ENCODE measurements around the gene UBE2L3. TPM values are rescaled to one million over a fixed set of nuclear protein-coding genes. Genes with fewer than 3 reads are reported as not detected.
"Not testable (repeated sequence)": the region's sequence is repeated elsewhere in the genome, so short reads cannot be mapped to it uniquely, and the experiment has no call there.

UBE2L3 gene
- total RNA-seq, 1 experiment from 2014 or later = 56.1 TPM

GRCh38 chr22:21639359-21639758 lies 71.8 kb downstream of the UBE2L3 start:
- no peak overlapping the region for H2AFZ ChIP-seq (ENCODE audit: low read length)
- H3K9me3 ChIP-seq (ENCODE audit: low read length) = no peaks in the 10 kb centered on the region
- H4K20me1 ChIP-seq (ENCODE audit: insufficient read depth, low read depth, low read length) = no peaks in the 10 kb centered on the region; the same call in 1 of the 2 replicates
- peaks cover 11% of the 10 kb centered on the region for H3K79me2 ChIP-seq (ENCODE audit: low read length)
- H3K9ac ChIP-seq (ENCODE audit: low read length) = no peak overlapping the region
- peaks cover 22% of the 10 kb centered on the region for H3K4me1 ChIP-seq (ENCODE audit: low read length)
- no peaks in the 10 kb centered on the region for H3K27me3 ChIP-seq (ENCODE audit: low read length)
- H3K4me2 ChIP-seq (ENCODE audit: low read depth, low read length, poor library complexity, severe bottlenecking) = no peak overlapping the region
- no peak overlapping the region for H3K4me3 ChIP-seq (ENCODE audit: low read length)
- no peaks in the 10 kb centered on the region for H3K9me2 ChIP-seq (replicated peaks; ENCODE audit: insufficient read depth, low read length)
- H3K36me3 ChIP-seq (ENCODE audit: insufficient read depth, low read length) = no peaks in the 10 kb centered on the region
- no peak for DNase-seq
- H3K27ac ChIP-seq (ENCODE audit: low read length) = no peak overlapping the region

- H3K4me3 ChIP-seq (ENCODE audit: low read length) = peak overlapping the region; percentile 66; the same call in 1 of the 2 replicates
- H2AFZ ChIP-seq (ENCODE audit: low read length) = no peak overlapping the region
- H3K9ac ChIP-seq (ENCODE audit: low read length) = 0 out of 2 replicates have a peak overlapping the region, but pooled peaks have one; percentile 74
Measured at GRCh38 chr22:21640810-21641209, 73.3 kb downstream of the UBE2L3 start.

GRCh38 chr22:21641417-21641788 lies 73.9 kb downstream of the UBE2L3 start:
- Histone ChIP-seq H3K27ac (ENCODE audit: low read length) (no peak overlapping the region), H3K9me3 (ENCODE audit: low read length) (no peaks in the 10 kb centered on the region), H3K4me2 (ENCODE audit: low read depth, low read length, poor library complexity, severe bottlenecking) (peak overlapping the region; percentile 87), H3K4me1 (ENCODE audit: low read length) (peaks cover 22% of the 10 kb centered on the region), H3K27me3 (ENCODE audit: low read length) (no peaks in the 10 kb centered on the region), H3K79me2 (ENCODE audit: low read length) (peaks cover 11% of the 10 kb centered on the region), H2AFZ (ENCODE audit: low read length) (peak overlapping the region; percentile 93), H3K4me3 (ENCODE audit: low read length) (peak overlapping the region; percentile 66), H3K9ac (ENCODE audit: low read length) (peak overlapping the region; percentile 74), H4K20me1 (ENCODE audit: insufficient read depth, low read depth, low read length) (no peaks in the 10 kb centered on the region; the same call in 1 of the 2 replicates), H3K36me3 (ENCODE audit: insufficient read depth, low read length) (no peaks in the 10 kb centered on the region), H3K9me2 (replicated peaks; ENCODE audit: insufficient read depth, low read length) (no peaks in the 10 kb centered on the region)
- DNase-seq = no peak

More at GRCh38 chr22:21640810-21641209, 73.3 kb downstream of the UBE2L3 start:
- no peaks in the 10 kb centered on the region; the same call in 1 of the 2 replicates for H4K20me1 ChIP-seq (ENCODE audit: insufficient read depth, low read depth, low read length)
- H3K27ac ChIP-seq (ENCODE audit: low read length) = no peak overlapping the region
- DNase-seq = no peak
- H3K4me2 ChIP-seq (ENCODE audit: low read depth, low read length, poor library complexity, severe bottlenecking) = peak overlapping the region; percentile 87
- H3K9me2 ChIP-seq (replicated peaks; ENCODE audit: insufficient read depth, low read length) = no peaks in the 10 kb centered on the region
- no peaks in the 10 kb centered on the region for H3K9me3 ChIP-seq (ENCODE audit: low read length)
- no peaks in the 10 kb centered on the region for H3K36me3 ChIP-seq (ENCODE audit: insufficient read depth, low read length)
- H3K4me1 ChIP-seq (ENCODE audit: low read length) = peaks cover 22% of the 10 kb centered on the region
- H3K27me3 ChIP-seq (ENCODE audit: low read length) = no peaks in the 10 kb centered on the region
- peaks cover 11% of the 10 kb centered on the region for H3K79me2 ChIP-seq (ENCODE audit: low read length)

GRCh38 chr22:21641789-21642583 lies 74.5 kb downstream of the UBE2L3 start, which contains the start of gene SDF2L1:
TSS of gene SDF2L1 (plus strand) at chr22:21642302. CDS start at chr22:21642337, 35 bp downstream.
- Histone ChIP-seq H3K4me3 (ENCODE audit: low read length) (peak within 1 kb of the TSS; percentile 80), H3K79me2 (ENCODE audit: low read length) (peaks cover 11% of the 10 kb centered on the region), H3K4me1 (ENCODE audit: low read length) (peaks cover 22% of the 10 kb centered on the region), H4K20me1 (ENCODE audit: insufficient read depth, low read depth, low read length) (no peaks in the 10 kb centered on the region; the same call in 1 of the 2 replicates), H3K36me3 (ENCODE audit: insufficient read depth, low read length) (no peaks in the 10 kb centered on the region), H3K4me2 (ENCODE audit: low read depth, low read length, poor library complexity, severe bottlenecking) (peak within 1 kb of the TSS; percentile 87), H3K9me3 (ENCODE audit: low read length) (no peaks in the 10 kb centered on the region), H3K27me3 (ENCODE audit: low read length) (no peaks in the 10 kb centered on the region), H2AFZ (ENCODE audit: low read length) (peak within 1 kb of the TSS; percentile 93), H3K9ac (ENCODE audit: low read length) (peak within 1 kb of the TSS; percentile 86), H3K9me2 (replicated peaks; ENCODE audit: insufficient read depth, low read length) (no peaks in the 10 kb centered on the region), H3K27ac (ENCODE audit: low read length) (0 out of 2 replicates have a peak within 1 kb of the TSS, but pooled peaks have one; percentile 9)
- DNase-seq = peak; percentile 99

- Histone ChIP-seq H3K9me2 (replicated peaks; ENCODE audit: insufficient read depth, low read length) (no peaks in the 10 kb centered on the region), H3K79me2 (ENCODE audit: low read length) (peaks cover 11% of the 10 kb centered on the region), H3K4me1 (ENCODE audit: low read length) (peaks cover 22% of the 10 kb centered on the region), H3K36me3 (ENCODE audit: insufficient read depth, low read length) (no peaks in the 10 kb centered on the region), H4K20me1 (ENCODE audit: insufficient read depth, low read depth, low read length) (no peaks in the 10 kb centered on the region; the same call in 1 of the 2 replicates), H2AFZ (ENCODE audit: low read length) (peak overlapping the region; percentile 19; the same call in 1 of the 2 replicates), H3K4me3 (ENCODE audit: low read length) (peak overlapping the region; percentile 80), H3K27me3 (ENCODE audit: low read length) (no peaks in the 10 kb centered on the region), H3K27ac (ENCODE audit: low read length) (0 out of 2 replicates have a peak overlapping the region, but pooled peaks have one; percentile 9), H3K4me2 (ENCODE audit: low read depth, low read length, poor library complexity, severe bottlenecking) (peak overlapping the region; percentile 87), H3K9me3 (ENCODE audit: low read length) (no peaks in the 10 kb centered on the region), H3K9ac (ENCODE audit: low read length) (peak overlapping the region; percentile 86)
- peak; percentile 89 for DNase-seq
Measured at GRCh38 chr22:21642584-21643448, 75.3 kb downstream of the UBE2L3 start.

- Histone ChIP-seq H3K79me2 (ENCODE audit: low read length) (peaks cover 11% of the 10 kb centered on the region), H3K4me1 (ENCODE audit: low read length) (peaks cover 22% of the 10 kb centered on the region), H3K4me3 (ENCODE audit: low read length) (peak overlapping the region; percentile 80), H3K9ac (ENCODE audit: low read length) (peak overlapping the region; percentile 86), H3K27ac (ENCODE audit: low read length) (no peak overlapping the region), H3K4me2 (ENCODE audit: low read depth, low read length, poor library complexity, severe bottlenecking) (peak overlapping the region; percentile 87), H4K20me1 (ENCODE audit: insufficient read depth, low read depth, low read length) (no peaks in the 10 kb centered on the region; the same call in 1 of the 2 replicates), H2AFZ (ENCODE audit: low read length) (no peak overlapping the region), H3K36me3 (ENCODE audit: insufficient read depth, low read length) (no peaks in the 10 kb centered on the region; the same call in 1 of the 2 replicates), H3K27me3 (ENCODE audit: low read length) (no peaks in the 10 kb centered on the region), H3K9me3 (ENCODE audit: low read length) (no peaks in the 10 kb centered on the region), H3K9me2 (replicated peaks; ENCODE audit: insufficient read depth, low read length) (no peaks in the 10 kb centered on the region)
- DNase-seq = no peak
Measured at GRCh38 chr22:21643533-21644357, 76.2 kb downstream of the UBE2L3 start.

- not testable (repeated sequence) for H3K36me3 ChIP-seq (ENCODE audit: insufficient read depth, low read length); H3K9me2 ChIP-seq (replicated peaks; ENCODE audit: insufficient read depth, low read length); H3K4me3 ChIP-seq (ENCODE audit: low read length); H3K27me3 ChIP-seq (ENCODE audit: low read length); H3K9ac ChIP-seq (ENCODE audit: low read length); H3K27ac ChIP-seq (ENCODE audit: low read length); H2AFZ ChIP-seq (ENCODE audit: low read length); H3K9me3 ChIP-seq (ENCODE audit: low read length); DNase-seq; H4K20me1 ChIP-seq (ENCODE audit: insufficient read depth, low read depth, low read length); H3K4me2 ChIP-seq (ENCODE audit: low read depth, low read length, poor library complexity, severe bottlenecking)
- peaks cover 11% of the 10 kb centered on the region for H3K79me2 ChIP-seq (ENCODE audit: low read length)
- H3K4me1 ChIP-seq (ENCODE audit: low read length) = peaks cover 22% of the 10 kb centered on the region
Measured at GRCh38 chr22:21645513-21645912, 78.0 kb downstream of the UBE2L3 start.

All from Karpas-422 (cell line).